IPS DF 19.7 (cell line): ENCODE results near the gene RTN1.
"Not testable (repeated sequence)": the region's sequence is repeated elsewhere in the genome, so short reads cannot be mapped to it uniquely, and the experiment has no call there.

Experiments used
- DNase-seq: peaks from one replicate; pipeline ENCODE4 v3.0.0-alpha.2; 2013; ENCODE audit warnings: low read depth, low spot score

RTN1 gene

GRCh38 chr14:59705245-59705644 is 165.3 kb downstream of the RTN1 start:
- DNase-seq = no peak

DNA sequence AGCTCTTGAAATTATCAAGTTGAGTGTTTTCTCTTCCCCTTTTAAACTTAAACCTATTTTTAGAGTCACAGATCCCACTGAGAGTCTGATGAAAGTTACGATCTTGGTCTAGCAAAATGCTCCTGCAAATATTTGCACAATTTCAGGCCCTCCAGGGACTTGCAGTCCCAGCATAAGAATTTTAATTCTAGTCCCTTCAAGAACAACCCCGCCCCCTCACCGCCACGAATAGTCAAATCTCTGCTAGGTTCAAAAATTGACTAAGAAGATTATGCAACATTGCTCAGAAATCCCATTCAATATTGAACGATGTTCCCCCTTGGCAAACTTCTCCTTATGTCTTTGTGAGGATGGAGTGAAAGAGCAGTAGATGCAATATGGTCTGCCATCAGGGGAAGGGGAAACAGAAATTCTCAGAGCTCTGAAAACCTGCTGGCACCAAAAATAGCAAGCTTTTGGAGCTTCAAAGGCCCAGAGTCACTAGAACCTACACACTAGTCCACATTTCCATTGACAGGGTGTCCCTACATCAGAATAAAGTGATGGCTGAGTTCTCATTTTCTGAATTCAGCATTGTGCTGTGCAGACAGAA is 166.4 kb downstream of the RTN1 start:
- no peak for DNase-seq

- no peak for DNase-seq
These were observed 171.1 kb downstream of the RTN1 start for GRCh38 chr14:59699442-59699841.

- no peak for DNase-seq
These were observed 171.8 kb downstream of the RTN1 start for GRCh38 chr14:59698793-59699192.

- DNase-seq = no peak
These were observed 175.4 kb downstream of the RTN1 start for GRCh38 chr14:59695198-59695597.

GRCh38 chr14:59691266-59691665 is 179.3 kb downstream of the RTN1 start:
- no peak for DNase-seq

DNA sequence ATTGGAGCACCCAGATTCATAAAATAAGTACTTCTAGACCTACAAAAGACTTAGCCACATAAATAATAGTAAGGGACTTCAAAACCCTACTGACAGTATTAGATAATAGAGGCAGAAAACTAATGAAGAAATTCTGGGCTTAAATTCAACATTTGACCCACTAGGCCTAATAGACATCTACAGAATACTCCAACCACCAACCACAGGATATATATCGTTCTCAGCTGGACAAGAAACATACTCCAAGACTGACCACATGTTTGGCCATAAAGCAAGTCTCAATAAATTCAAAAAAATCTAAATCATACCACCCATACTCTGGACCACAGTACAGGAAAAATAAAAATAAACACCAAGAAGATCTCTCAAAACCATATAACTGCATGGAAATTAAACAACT is 180.2 kb downstream of the RTN1 start:
- DNase-seq = no peak

GRCh38 chr14:59688224-59689170 is 182.1 kb downstream of the RTN1 start:
- no peak for DNase-seq

DNA sequence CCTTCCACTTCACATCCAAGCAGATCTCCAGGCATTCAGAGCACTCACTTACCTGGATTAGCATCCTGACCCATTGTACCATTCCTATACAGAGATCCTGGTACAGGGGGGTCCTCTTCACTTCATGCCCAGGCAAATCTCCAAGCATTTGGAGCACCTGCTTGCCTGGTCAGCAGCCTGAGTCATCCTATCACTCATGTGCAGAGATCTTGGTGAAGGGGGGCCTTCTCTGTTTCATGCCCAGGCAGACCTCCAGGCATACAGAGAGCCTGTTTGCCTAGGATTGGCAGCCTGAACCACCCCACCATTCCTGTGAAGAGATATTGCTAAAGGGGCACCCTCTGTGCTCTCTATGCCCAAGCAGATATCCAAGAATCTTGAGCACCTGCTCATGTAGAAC is 182.9 kb downstream of the RTN1 start:
- no peak for DNase-seq

- no peak for DNase-seq
These were observed 190.7 kb downstream of the RTN1 start for GRCh38 chr14:59679872-59680271.

DNA sequence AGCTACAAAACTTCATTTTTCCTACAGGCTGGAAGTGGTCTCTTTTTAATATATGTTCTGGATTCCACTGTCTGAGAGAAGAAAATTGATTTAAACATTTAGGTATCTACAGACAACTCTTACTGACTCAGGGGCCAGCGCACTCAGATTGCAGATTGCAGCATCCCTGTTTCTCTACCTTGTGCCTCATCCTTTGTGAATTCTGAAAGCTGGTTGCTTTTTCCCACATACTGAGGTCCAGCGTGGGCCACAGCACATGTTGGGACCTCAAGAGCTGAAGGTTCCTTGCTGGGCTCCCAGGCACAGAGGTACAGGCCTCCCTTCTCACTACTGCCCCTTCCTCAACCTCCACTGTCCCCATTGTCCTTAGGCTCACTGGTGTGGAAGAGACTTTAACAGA is 192.2 kb downstream of the RTN1 start:
- DNase-seq = no peak

- no peak for DNase-seq
These were observed 192.8 kb downstream of the RTN1 start for GRCh38 chr14:59677771-59678231.

DNA sequence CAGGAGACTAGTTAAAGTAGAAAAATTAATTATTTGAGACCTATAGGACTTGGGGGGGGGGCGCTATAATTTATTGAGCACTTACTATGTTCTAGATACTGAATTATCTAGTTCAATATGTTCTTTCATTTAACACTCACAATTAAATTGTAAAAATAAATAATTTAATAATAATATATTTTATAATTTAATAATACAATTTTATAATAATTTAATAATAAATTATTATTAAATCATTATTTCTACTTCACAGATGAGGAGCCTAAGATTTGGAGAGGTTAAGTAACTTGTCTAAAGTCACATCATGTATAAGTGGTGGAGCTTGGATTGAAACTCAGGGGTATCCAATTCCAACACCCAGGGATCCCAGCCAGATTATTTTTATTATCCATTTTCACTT is 195.2 kb downstream of the RTN1 start:
- DNase-seq = no peak

- no peak for DNase-seq
These were observed 205.8 kb downstream of the RTN1 start for GRCh38 chr14:59664741-59665140.

DNA sequence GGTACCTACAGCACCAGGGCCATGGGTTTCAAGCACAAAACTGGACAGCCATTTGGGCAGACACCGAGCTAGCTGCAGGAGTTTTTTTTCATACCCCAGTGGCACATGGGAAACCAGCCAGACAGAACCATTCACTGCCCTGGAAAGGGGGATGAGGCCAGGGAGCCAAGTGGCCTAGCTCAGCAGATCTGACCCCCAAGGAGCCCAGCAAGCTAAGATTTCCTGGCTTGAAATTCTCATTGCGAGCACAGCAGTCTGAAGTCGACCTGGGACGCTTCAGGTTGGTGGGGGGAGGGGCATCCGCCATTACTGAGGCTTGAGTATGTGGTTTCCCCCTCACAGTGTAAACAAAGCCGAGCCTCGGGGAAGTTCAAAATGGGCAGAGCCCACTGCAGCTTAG is 212.8 kb downstream of the RTN1 start:
- no peak for DNase-seq

DNA sequence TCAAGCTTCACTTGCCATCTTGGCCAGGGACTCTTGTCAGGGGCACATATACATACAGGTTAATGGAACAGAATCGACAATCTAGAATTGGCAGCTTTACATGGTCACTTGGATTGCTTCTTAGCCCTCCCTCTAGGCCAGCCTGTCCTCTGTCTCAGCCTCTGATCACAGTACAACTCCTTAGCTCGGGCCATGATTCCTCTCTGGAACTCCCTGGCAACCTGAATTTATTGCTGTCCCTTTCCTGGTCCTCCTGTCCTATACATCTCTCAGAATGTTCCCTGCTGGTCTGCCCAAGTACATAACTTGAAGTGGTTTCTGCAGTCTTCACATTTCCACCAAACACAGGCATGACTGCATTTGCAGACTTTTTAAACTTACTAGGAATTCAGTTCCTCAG is 214.1 kb downstream of the RTN1 start:
- no peak for DNase-seq

GRCh38 chr14:59654131-59654530 is 216.4 kb downstream of the RTN1 start:
- not testable (repeated sequence) for DNase-seq

GRCh38 chr14:59646832-59647231 is 223.7 kb downstream of the RTN1 start:
- DNase-seq = not testable (repeated sequence)

- no peak for DNase-seq
These were observed 231.7 kb downstream of the RTN1 start for GRCh38 chr14:59638885-59639284.

GRCh38 chr14:59634617-59635016 is 236.0 kb downstream of the RTN1 start:
- no peak for DNase-seq

DNA sequence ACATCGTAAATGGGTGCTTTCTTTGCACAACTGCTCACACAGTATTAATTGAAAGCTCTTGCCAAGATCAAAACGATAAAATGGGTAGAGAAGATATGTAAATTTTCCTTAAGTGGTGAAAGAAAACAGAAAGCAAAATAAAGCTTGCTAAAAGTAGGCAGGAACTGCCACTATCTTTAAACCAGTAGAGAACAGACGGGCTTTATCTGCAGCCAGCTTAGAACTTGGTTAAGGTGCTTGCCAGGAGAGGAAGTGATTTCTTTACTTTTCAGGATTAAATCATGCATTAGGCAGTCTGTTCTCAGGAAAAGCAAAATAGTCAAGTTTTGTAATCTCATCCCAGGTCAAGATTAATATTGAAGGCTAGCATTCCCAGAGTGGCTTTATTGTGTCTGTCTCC is 237.1 kb downstream of the RTN1 start:
- no peak for DNase-seq

DNA sequence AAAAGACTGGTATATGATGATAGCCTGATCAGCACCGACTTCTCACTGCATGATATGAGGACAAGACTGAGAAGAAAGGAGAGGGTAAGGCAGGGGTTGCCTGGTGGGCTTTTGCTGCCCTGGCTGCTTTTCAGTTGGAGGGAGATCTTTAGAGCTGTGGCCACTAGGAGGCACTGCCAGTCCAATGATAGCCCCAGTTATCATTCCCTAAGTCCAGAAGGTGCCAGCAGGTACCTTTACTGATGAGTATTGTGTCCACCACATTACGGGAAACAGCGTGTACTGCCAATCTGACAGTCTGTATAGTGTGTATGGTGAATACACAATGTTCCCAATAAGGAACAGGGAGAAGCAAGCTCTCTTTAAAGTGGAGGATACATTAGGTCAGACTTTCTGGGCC is 238.2 kb downstream of the RTN1 start:
- DNase-seq = no peak

GRCh38 chr14:59631237-59631636 is 239.3 kb downstream of the RTN1 start:
- no peak for DNase-seq
